ENCODE measurements around the gene HDAC4. TPM values are rescaled to one million over a fixed set of nuclear protein-coding genes. Genes with fewer than 3 reads are reported as not detected.
A peak's percentile ranks its signal among the peaks of the same experiment; 100 is the strongest.

Gene HDAC4
- polyA plus RNA-seq, 1 experiment: 8.9 TPM

- Histone ChIP-seq H3K27ac (ENCODE audit: low read depth, low read length) (no peak overlapping the region), H3K27me3 (ENCODE audit: control insufficient read depth, insufficient read depth, low read length) (no peaks in the 10 kb centered on the region), H3K4me3 (ENCODE audit: low read depth, low read length) (no peak overlapping the region), H3K9me3 (ENCODE audit: control insufficient read depth, insufficient read depth, low read length) (no peaks in the 10 kb centered on the region)
- CTCF ChIA-PET: no interaction called here
- DNase-seq (ENCODE audit: low read depth, low spot score): no peak
- POLR2A ChIA-PET: no interaction called here
- TF ChIP-seq, protein P1, sequence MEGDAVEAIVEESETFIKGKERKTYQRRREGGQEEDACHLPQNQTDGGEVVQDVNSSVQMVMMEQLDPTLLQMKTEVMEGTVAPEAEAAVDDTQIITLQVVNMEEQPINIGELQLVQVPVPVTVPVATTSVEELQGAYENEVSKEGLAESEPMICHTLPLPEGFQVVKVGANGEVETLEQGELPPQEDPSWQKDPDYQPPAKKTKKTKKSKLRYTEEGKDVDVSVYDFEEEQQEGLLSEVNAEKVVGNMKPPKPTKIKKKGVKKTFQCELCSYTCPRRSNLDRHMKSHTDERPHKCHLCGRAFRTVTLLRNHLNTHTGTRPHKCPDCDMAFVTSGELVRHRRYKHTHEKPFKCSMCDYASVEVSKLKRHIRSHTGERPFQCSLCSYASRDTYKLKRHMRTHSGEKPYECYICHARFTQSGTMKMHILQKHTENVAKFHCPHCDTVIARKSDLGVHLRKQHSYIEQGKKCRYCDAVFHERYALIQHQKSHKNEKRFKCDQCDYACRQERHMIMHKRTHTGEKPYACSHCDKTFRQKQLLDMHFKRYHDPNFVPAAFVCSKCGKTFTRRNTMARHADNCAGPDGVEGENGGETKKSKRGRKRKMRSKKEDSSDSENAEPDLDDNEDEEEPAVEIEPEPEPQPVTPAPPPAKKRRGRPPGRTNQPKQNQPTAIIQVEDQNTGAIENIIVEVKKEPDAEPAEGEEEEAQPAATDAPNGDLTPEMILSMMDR (IDR thresholded peaks at IDR 0.05; ENCODE audit: low read depth, low read length): no peak
These were observed 60.9 kb downstream of the HDAC4 start for GRCh38 chr2:239339726-239340601.

DNA sequence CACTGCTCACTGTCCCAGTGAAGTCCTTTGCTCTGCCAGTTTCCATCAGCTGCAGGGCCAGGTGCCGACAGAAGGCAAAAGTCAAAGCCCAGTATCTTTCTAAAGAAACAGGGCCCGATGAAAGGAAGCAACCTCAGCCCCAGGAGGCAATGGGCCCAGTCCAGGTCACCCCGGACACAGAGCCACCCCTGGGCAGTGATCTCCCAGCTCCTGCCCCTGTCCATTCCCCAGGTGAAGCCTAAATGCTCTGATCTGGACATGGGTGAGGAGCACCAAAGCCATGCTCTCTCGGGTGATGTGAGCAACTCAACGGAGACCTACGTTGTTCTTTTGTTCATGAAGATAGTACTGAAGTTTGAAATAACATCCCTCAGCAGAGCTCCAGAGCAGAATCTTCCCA is 61.6 kb downstream of the HDAC4 start:
- Histone ChIP-seq H3K9me3 (ENCODE audit: control insufficient read depth, insufficient read depth, low read length) (no peaks in the 10 kb centered on the region), H3K27me3 (ENCODE audit: control insufficient read depth, insufficient read depth, low read length) (no peaks in the 10 kb centered on the region), H3K4me3 (ENCODE audit: low read depth, low read length) (no peak overlapping the region), H3K27ac (ENCODE audit: low read depth, low read length) (no peak overlapping the region)
- no peak for DNase-seq (ENCODE audit: low read depth, low spot score)
- TF ChIP-seq, protein P1 (IDR thresholded peaks at IDR 0.05; ENCODE audit: low read depth, low read length): no peak
- ChIA-PET CTCF (no interaction called here), POLR2A (no interaction called here)

GRCh38 chr2:239337877-239338484 is 62.8 kb downstream of the HDAC4 start:
- TF ChIP-seq, protein P1 (IDR thresholded peaks at IDR 0.05; ENCODE audit: low read depth, low read length): no peak
- DNase-seq (ENCODE audit: low read depth, low spot score): no peak
- Histone ChIP-seq H3K4me3 (ENCODE audit: low read depth, low read length) (no peak overlapping the region), H3K27me3 (ENCODE audit: control insufficient read depth, insufficient read depth, low read length) (no peaks in the 10 kb centered on the region), H3K9me3 (ENCODE audit: control insufficient read depth, insufficient read depth, low read length) (no peaks in the 10 kb centered on the region), H3K27ac (ENCODE audit: low read depth, low read length) (no peak overlapping the region)
- ChIA-PET CTCF (no interaction called here), POLR2A (interaction anchor here (1.3 kb wide), 1 partner anchor 10 kb away, joined by 5 read pairs; no protein-coding TSS in a partner anchor)

- Histone ChIP-seq H3K4me3 (ENCODE audit: low read depth, low read length) (no peak overlapping the region), H3K9me3 (ENCODE audit: control insufficient read depth, insufficient read depth, low read length) (no peaks in the 10 kb centered on the region), H3K27me3 (ENCODE audit: control insufficient read depth, insufficient read depth, low read length) (no peaks in the 10 kb centered on the region), H3K27ac (ENCODE audit: low read depth, low read length) (peak overlapping the region; percentile 34)
- ChIA-PET POLR2A (interaction anchor here (1.3 kb wide), 1 partner anchor 9 kb away, joined by 5 read pairs; no protein-coding TSS in a partner anchor), CTCF (no interaction called here)
- no peak for DNase-seq (ENCODE audit: low read depth, low spot score)
- TF ChIP-seq, protein P1 (IDR thresholded peaks at IDR 0.05; ENCODE audit: low read depth, low read length): no peak
These were observed 63.5 kb downstream of the HDAC4 start for GRCh38 chr2:239337122-239337876.

Data from AG04450 (cell line).